ENCODE results near the gene CCL13.

The CCL13 gene

DNA sequence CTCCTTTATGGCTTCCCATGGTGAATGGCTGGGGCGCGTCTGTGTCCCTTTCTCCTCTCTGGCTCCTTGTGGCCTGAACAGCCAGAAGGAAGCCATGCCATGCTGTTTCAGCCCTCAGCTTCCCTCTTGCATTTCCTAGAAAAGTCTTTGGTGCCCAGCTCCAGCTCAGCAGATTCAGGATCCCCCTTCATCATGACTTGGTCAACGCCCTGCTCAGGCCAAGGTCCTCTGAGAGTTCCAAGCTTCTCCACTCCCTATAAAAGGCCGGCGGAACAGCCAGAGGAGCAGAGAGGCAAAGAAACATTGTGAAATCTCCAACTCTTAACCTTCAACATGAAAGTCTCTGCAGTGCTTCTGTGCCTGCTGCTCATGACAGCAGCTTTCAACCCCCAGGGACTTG lies at the start of gene CCL13:
CCL13 (plus strand) TSS at position 287 of the 400 bp plus-strand sequence; CDS start at position 334, 47 bp downstream.
- ATAC-seq: no peak
- TF ChIP-seq, protein P1, sequence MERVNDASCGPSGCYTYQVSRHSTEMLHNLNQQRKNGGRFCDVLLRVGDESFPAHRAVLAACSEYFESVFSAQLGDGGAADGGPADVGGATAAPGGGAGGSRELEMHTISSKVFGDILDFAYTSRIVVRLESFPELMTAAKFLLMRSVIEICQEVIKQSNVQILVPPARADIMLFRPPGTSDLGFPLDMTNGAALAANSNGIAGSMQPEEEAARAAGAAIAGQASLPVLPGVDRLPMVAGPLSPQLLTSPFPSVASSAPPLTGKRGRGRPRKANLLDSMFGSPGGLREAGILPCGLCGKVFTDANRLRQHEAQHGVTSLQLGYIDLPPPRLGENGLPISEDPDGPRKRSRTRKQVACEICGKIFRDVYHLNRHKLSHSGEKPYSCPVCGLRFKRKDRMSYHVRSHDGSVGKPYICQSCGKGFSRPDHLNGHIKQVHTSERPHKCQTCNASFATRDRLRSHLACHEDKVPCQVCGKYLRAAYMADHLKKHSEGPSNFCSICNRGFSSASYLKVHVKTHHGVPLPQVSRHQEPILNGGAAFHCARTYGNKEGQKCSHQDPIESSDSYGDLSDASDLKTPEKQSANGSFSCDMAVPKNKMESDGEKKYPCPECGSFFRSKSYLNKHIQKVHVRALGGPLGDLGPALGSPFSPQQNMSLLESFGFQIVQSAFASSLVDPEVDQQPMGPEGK (CRISPR knock-in tag; IDR thresholded peaks at IDR 0.05; ENCODE audit: borderline replicate concordance): no peak
- TF ChIP-seq, protein P2, sequence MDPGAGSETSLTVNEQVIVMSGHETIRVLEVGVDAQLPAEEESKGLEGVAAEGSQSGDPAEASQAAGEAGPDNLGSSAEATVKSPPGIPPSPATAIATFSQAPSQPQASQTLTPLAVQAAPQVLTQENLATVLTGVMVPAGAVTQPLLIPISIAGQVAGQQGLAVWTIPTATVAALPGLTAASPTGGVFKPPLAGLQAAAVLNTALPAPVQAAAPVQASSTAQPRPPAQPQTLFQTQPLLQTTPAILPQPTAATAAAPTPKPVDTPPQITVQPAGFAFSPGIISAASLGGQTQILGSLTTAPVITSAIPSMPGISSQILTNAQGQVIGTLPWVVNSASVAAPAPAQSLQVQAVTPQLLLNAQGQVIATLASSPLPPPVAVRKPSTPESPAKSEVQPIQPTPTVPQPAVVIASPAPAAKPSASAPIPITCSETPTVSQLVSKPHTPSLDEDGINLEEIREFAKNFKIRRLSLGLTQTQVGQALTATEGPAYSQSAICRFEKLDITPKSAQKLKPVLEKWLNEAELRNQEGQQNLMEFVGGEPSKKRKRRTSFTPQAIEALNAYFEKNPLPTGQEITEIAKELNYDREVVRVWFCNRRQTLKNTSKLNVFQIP (CRISPR knock-in tag; IDR thresholded peaks at IDR 0.05; ENCODE audit: borderline replicate concordance, low read depth): no peak

DNA sequence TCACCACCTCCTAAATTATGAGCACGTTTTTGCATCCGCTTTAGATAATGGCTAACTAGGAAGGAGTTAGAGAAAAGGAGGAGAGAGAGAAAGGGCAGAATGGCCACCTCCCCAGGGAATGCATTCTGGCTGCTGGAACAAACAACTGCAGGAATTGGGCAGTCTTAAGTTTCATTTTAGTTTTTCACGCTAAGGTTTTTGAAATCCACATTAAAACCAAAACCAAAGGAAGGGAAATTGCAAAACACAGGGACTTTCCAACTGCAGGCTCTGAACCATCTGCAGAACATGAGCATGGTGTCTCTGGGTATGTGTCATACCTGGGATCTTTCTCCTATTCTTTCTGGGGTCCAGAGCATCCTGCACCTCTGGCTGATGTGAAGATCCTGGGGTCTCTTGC lies 49.2 kb upstream of the CCL13 start:
- ATAC-seq: no peak
- TF ChIP-seq TCF4 (CRISPR knock-in tag; IDR thresholded peaks at IDR 0.05; ENCODE audit: borderline replicate concordance): no peak
- TF ChIP-seq ZC3H10 (CRISPR knock-in tag; IDR thresholded peaks at IDR 0.05): no peak
- TF ChIP-seq TOX (CRISPR knock-in tag; IDR thresholded peaks at IDR 0.05; ENCODE audit: borderline replicate concordance): no peak
- no peak for TF ChIP-seq SNAI2 (CRISPR knock-in tag; IDR thresholded peaks at IDR 0.05)
- TF ChIP-seq, protein P3, sequence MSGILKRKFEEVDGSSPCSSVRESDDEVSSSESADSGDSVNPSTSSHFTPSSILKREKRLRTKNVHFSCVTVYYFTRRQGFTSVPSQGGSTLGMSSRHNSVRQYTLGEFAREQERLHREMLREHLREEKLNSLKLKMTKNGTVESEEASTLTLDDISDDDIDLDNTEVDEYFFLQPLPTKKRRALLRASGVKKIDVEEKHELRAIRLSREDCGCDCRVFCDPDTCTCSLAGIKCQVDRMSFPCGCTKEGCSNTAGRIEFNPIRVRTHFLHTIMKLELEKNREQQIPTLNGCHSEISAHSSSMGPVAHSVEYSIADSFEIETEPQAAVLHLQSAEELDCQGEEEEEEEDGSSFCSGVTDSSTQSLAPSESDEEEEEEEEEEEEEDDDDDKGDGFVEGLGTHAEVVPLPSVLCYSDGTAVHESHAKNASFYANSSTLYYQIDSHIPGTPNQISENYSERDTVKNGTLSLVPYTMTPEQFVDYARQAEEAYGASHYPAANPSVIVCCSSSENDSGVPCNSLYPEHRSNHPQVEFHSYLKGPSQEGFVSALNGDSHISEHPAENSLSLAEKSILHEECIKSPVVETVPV (CRISPR knock-in tag; IDR thresholded peaks at IDR 0.05): no peak
- TF ChIP-seq ZNF565 (CRISPR knock-in tag; conservative IDR thresholded peaks at IDR 0.05; ENCODE audit: low read depth): no peak
- TF ChIP-seq ARNTL (CRISPR knock-in tag; IDR thresholded peaks at IDR 0.05; ENCODE audit: borderline replicate concordance, low read depth): no peak
- TF ChIP-seq CSDC2 (CRISPR knock-in tag; IDR thresholded peaks at IDR 0.05): no peak
- no peak for TF ChIP-seq ZFP30 (CRISPR knock-in tag; IDR thresholded peaks at IDR 0.05)
- no peak for TF ChIP-seq GLIS3 (CRISPR knock-in tag; IDR thresholded peaks at IDR 0.05)
- no peak for TF ChIP-seq ZNF70 (CRISPR knock-in tag; IDR thresholded peaks at IDR 0.05)
- TF ChIP-seq, protein P2 (CRISPR knock-in tag; IDR thresholded peaks at IDR 0.05; ENCODE audit: borderline replicate concordance, low read depth): no peak
- no peak for TF ChIP-seq ESRRG (CRISPR knock-in tag; IDR thresholded peaks at IDR 0.05)

DNA sequence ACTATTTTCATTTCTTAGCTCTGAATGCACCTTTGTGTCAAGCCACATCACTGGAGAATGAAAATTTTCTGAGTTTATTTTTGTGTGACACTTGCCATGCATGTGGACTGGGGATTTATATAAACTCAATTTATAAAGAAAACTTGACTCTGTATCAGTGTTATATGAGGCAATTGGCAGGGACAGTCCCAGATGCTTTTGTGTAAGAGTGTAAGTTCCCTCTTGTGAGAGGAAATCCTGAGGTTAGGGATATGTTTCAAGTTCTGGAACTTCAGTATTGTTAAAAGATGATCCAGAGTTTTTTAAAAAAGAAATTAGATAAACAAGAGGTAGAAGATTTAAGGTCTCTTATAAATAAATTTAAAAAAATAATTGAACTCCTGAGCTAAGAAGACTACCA lies 47.9 kb upstream of the CCL13 start:
- TF ChIP-seq TCF4 (CRISPR knock-in tag; IDR thresholded peaks at IDR 0.05; ENCODE audit: borderline replicate concordance) (no peak), ZNF565 (CRISPR knock-in tag; conservative IDR thresholded peaks at IDR 0.05; ENCODE audit: low read depth) (no peak), GLIS3 (CRISPR knock-in tag; IDR thresholded peaks at IDR 0.05) (no peak), ISL1 (CRISPR knock-in tag; IDR thresholded peaks at IDR 0.05) (no peak), ESRRG (CRISPR knock-in tag; IDR thresholded peaks at IDR 0.05) (no peak), ZNF8 (CRISPR knock-in tag; IDR thresholded peaks at IDR 0.05) (no peak), ZFP3 (CRISPR knock-in tag; IDR thresholded peaks at IDR 0.05) (no peak), ZC3H10 (CRISPR knock-in tag; IDR thresholded peaks at IDR 0.05) (no peak), BACH2 (CRISPR knock-in tag; IDR thresholded peaks at IDR 0.05; ENCODE audit: borderline replicate concordance) (no peak), ZFP30 (CRISPR knock-in tag; IDR thresholded peaks at IDR 0.05) (no peak)
- TF ChIP-seq, protein P2 (CRISPR knock-in tag; IDR thresholded peaks at IDR 0.05; ENCODE audit: borderline replicate concordance, low read depth): no peak
- TF ChIP-seq, protein P1 (CRISPR knock-in tag; IDR thresholded peaks at IDR 0.05; ENCODE audit: borderline replicate concordance): no peak
- TF ChIP-seq, protein P4, sequence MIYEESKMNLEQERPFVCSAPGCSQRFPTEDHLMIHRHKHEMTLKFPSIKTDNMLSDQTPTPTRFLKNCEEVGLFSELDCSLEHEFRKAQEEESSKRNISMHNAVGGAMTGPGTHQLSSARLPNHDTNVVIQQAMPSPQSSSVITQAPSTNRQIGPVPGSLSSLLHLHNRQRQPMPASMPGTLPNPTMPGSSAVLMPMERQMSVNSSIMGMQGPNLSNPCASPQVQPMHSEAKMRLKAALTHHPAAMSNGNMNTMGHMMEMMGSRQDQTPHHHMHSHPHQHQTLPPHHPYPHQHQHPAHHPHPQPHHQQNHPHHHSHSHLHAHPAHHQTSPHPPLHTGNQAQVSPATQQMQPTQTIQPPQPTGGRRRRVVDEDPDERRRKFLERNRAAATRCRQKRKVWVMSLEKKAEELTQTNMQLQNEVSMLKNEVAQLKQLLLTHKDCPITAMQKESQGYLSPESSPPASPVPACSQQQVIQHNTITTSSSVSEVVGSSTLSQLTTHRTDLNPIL (CRISPR knock-in tag; IDR thresholded peaks at IDR 0.05; ENCODE audit: low read depth): no peak
- ATAC-seq: no peak

Measured in SK-N-SH treated with all-trans-retinoic acid at 6 μM for 48 hours (cell line).